ENCODE measurements around the gene PLCB1.
"Not testable (repeated sequence)": the region's sequence is repeated elsewhere in the genome, so short reads cannot be mapped to it uniquely, and the experiment has no call there.

PLCB1 gene

DNA sequence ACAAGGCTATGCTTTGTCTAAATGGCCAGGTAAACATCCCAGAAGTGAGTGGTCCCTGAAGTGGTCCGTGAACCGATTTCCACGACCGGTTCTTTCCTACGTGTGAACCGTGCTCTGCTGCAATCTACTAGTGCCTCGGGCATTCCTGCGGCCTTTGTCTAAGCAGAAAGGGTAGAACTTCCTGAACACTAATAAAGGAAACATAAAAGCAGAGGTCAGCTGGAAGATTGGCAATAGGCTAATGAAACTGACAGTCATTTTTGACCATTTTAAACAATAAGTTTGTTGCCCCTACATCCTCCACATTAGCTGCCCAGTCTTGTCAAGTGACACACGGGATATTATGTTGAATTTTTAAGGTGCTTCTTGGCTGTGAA lies 410.0 kb downstream of the PLCB1 start:
- DNase-seq (ENCODE audit: low read depth, low spot score), result no peak

- DNase-seq (ENCODE audit: low read depth, low spot score), result no peak
Measured at GRCh38 chr20:8545212-8545611, 413.1 kb downstream of the PLCB1 start.

GRCh38 chr20:8547035-8547650 lies 415.1 kb downstream of the PLCB1 start:
- no peak for DNase-seq (ENCODE audit: low read depth, low spot score)

DNA sequence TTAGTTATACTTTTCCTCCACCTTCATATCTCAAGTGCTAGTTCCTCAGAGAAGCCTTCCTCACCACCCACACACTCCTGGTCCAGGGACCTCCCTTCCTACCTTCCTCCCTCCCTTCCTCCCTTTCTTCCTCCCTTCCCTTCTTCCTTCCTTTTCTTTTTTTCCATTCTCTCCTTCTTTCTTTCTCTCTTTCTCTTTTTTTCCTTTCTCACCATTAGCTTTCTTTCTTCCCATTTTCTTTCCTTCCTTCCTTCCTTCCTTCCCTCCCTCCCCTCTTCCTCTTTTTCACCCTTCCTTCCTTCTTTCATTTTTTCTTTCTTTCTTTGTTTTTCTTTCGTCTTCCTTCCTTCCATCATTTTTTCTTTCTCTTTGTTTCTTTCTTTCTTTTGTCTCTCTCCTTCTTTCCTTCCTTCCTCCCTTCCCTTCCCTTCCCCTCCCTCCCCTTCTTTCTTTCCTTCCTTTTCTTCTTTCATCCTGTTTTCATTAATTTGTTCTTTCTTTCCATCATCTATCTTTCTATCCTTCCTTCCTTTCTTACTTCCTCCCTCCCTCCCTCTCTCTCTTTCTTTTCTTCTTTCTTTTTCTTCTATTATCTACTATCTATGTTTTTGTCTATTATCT lies 416.0 kb downstream of the PLCB1 start:
- no peak for DNase-seq (ENCODE audit: low read depth, low spot score)

- no peak for DNase-seq (ENCODE audit: low read depth, low spot score)
Measured at GRCh38 chr20:8549192-8549591, 417.1 kb downstream of the PLCB1 start.

DNA sequence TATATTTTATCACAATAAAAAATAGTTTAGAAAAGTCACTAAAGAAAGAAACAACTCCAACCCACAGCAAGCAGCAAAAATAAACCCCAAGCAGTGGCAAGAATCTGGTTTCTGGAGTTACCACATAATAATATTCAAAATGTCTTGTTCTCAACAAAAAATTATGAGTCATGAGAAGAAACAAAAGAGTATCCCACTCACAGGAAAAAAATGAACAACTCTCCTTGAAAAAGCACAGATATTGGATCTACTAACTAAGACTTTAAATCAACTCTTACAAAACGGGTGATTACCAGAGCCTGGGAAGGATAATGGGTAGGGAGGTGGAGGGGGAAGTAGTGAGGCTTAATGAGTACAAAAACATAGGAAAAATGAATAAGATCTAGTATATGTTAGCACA lies 425.6 kb downstream of the PLCB1 start:
- no peak for DNase-seq (ENCODE audit: low read depth, low spot score)

GRCh38 chr20:8562356-8562755 lies 430.3 kb downstream of the PLCB1 start:
- no peak for DNase-seq (ENCODE audit: low read depth, low spot score)

- no peak for DNase-seq (ENCODE audit: low read depth, low spot score)
Measured at GRCh38 chr20:8568075-8568474, 436.0 kb downstream of the PLCB1 start.

- no peak for DNase-seq (ENCODE audit: low read depth, low spot score)
Measured at GRCh38 chr20:8569766-8570165, 437.7 kb downstream of the PLCB1 start.

DNA sequence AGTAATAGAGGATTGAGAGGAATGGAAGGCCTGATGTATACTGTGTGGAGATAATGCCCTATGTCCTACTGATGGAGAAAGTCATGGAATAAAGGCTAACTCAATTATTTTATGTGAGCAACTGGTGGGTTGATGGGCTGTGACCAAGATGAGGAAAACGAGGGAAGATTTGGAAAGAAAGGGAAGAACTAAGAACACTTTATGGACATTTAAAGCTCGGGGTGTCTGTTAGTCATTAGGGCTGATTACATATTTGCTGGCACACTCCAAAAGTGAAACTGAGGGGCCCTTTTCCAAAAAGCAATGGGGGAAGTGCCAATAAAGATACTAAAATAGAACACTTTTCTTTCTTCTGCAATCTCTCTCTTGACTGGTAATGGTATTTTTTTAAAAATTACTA lies 439.5 kb downstream of the PLCB1 start:
- no peak for DNase-seq (ENCODE audit: low read depth, low spot score)

DNA sequence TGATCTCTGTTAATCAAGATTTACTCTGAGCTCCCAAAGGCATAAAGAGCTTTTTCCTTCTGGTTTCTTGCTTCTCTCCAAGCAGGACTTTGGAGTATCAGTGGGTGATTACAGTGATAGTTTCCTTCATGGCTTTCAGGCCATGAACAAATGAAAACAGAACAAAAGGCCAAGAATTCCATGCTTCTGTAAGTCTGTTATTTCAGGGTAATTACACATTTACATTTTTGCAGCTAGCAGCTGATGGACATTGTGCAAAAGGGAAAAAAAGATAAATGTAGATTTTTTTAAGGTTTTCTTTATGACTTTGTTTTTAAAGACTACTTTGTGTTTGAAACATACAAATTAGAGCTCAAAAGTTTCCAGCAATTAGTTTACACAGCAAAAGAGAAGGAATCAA lies 441.6 kb downstream of the PLCB1 start:
- no peak for DNase-seq (ENCODE audit: low read depth, low spot score)

GRCh38 chr20:8575114-8575513 lies 443.0 kb downstream of the PLCB1 start:
- DNase-seq (ENCODE audit: low read depth, low spot score), result no peak

- no peak for DNase-seq (ENCODE audit: low read depth, low spot score)
Measured at GRCh38 chr20:8578161-8578865, 446.2 kb downstream of the PLCB1 start.

GRCh38 chr20:8579035-8579434 lies 447.0 kb downstream of the PLCB1 start:
- DNase-seq (ENCODE audit: low read depth, low spot score), result no peak

DNA sequence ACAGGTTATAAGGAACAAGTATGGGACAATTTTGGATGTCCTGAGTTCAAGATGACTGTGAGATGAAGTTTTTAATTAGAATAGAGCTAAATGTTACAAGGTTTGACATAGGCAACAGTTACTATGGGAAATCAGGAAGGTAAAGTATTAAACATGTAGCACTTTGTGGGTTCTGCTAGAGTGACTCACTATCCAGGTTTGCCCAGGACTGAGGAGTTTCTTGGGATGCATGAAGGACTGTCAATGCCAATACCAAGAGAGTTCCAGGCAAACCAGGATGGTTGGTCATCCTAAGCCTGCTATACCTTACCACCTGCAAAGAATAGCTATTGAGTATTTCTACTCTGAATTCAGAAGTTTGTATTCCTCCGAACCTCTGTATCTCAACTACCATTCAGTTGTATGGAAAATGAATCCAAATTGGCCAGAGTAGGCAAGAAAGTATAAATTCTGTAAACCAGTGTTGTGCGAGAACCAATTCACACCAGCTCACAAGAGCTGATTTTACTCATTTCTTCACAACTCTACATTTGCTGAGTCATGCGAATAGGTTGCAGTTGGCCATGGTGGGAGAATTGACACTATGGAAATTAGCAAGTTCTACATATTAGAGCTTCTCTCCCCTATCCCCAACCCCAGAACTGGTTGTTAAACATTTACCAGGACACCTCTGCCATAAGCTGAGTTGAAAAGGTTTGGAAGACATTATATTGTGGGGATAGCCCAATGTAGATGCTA lies 449.5 kb downstream of the PLCB1 start:
- DNase-seq (ENCODE audit: low read depth, low spot score), result no peak

DNA sequence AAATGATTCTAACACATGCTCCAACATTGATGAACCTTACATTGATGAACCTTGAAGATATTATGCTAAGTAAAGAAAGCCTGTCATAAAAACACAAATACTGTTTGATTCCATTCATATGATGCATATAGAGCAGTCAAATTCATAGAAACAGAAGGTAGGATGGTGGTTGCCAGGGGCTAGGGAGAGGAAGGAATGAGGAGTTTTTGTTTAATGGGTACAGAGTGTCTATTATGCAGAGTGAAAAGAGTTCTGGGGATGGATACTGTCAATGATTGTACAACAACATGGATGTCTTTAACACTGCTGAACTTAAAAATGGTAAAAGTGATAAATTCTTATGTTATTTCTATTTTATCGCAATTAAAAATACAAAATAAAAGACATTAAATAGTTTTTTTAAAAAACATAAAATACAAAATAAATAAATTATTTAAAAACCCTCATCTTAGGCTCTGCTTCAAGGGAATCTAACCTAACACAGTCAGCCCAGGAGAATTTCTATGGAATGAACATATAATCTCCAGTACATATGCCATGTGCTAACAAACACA lies 451.0 kb downstream of the PLCB1 start:
- DNase-seq (ENCODE audit: low read depth, low spot score), result no peak

DNA sequence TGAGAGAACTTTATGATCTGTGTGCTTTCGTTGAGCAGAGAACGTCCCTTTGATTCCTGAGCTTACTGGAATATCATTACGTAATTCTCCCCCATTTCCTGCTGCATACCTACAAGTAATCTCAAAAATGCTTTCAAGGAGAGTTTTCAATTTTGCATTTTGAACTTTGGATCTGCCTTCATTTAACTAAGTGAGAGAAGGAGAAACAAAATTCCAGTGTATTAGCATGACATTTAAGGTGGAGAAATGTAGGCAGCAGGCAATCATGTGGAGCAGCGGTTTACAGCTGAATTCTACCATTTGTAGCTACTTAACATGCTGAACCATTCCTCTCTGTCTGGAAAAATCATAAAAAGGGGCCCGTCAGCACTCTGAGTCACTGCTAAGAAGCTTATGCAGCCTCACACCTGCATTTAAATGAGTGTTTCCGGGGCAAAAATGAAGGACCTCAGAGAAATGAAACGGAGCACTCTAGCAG lies 451.5 kb downstream of the PLCB1 start:
- DNase-seq (ENCODE audit: low read depth, low spot score), result no peak

GRCh38 chr20:8587251-8587650 lies 455.2 kb downstream of the PLCB1 start:
- no peak for DNase-seq (ENCODE audit: low read depth, low spot score)

GRCh38 chr20:8587810-8588209 lies 455.7 kb downstream of the PLCB1 start:
- DNase-seq (ENCODE audit: low read depth, low spot score), result no peak

GRCh38 chr20:8589956-8590355 lies 457.9 kb downstream of the PLCB1 start:
- DNase-seq (ENCODE audit: low read depth, low spot score), result no peak

- not testable (repeated sequence) for DNase-seq (ENCODE audit: low read depth, low spot score)
Measured at GRCh38 chr20:8600910-8601541, 469.0 kb downstream of the PLCB1 start.

DNA sequence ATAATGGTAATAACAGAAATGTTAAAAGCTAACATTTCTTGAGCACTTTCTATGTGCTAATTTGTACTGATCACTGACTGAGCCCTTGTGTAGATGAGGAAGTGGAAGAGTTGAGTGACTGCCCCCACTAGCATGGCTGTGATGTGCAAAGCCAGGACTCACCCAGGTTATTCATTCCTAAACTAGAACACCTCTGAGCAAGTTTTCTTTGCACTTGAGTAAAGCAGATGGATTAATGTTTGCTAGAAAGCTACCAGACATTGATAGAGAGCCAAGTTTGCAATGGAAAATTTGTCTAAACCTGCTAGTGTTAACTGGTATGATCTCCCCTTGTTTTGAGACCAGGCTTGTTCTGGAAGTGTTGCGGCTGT lies 469.5 kb downstream of the PLCB1 start:
- no peak for DNase-seq (ENCODE audit: low read depth, low spot score)

Measured in brain pericyte (primary cell).